ENCODE results near the gene RBM38.

The RBM38 gene

GRCh38 chr20:57425150-57426013 lies 34.2 kb downstream of the RBM38 start:
- no peak overlapping the region for H3K9ac ChIP-seq (ENCODE audit: low read depth, low read length, poor library complexity, severe bottlenecking)
- no peak for TF ChIP-seq CTCF (conservative IDR thresholded peaks at IDR 0.05; ENCODE audit: low read length)
- TF ChIP-seq EZH2phosphoT487 (IDR thresholded peaks at IDR 0.05; ENCODE audit: borderline replicate concordance), result no peak
- no peak overlapping the region for H3K4me3 ChIP-seq (ENCODE audit: low read length, poor library complexity, severe bottlenecking)
- H2AFZ ChIP-seq (ENCODE audit: low read length), result no peak overlapping the region
- no peaks in the 10 kb centered on the region for H4K20me1 ChIP-seq (ENCODE audit: insufficient read depth, low read length, poor library complexity, severe bottlenecking)
- H3K4me2 ChIP-seq (ENCODE audit: low read depth, low read length, poor library complexity, severe bottlenecking), result no peak overlapping the region
- no peaks in the 10 kb centered on the region for H3K36me3 ChIP-seq (ENCODE audit: insufficient read depth, low read length)
- H3F3A ChIP-seq (ENCODE audit: low read depth), result no peaks in the 10 kb centered on the region
- no peaks in the 10 kb centered on the region for H3K79me2 ChIP-seq (ENCODE audit: insufficient read depth, low read length)
- H3K9me2 ChIP-seq (replicated peaks; ENCODE audit: low read depth, low read length), result no peaks in the 10 kb centered on the region
- H3K27me3 ChIP-seq (ENCODE audit: insufficient read depth, low read length, poor library complexity, severe bottlenecking), result no peaks in the 10 kb centered on the region
- peaks cover 9% of the 10 kb centered on the region for H3K4me1 ChIP-seq (ENCODE audit: insufficient read depth, low read length, poor library complexity, severe bottlenecking)
- no peaks in the 10 kb centered on the region for H3K9me3 ChIP-seq (ENCODE audit: insufficient read depth, low read depth, low read length)

- Histone ChIP-seq H3K79me2 (ENCODE audit: insufficient read depth, low read length) (no peaks in the 10 kb centered on the region), H3K4me3 (ENCODE audit: low read length, poor library complexity, severe bottlenecking) (no peak overlapping the region), H3K9me2 (replicated peaks; ENCODE audit: low read depth, low read length) (no peaks in the 10 kb centered on the region), H3K9ac (ENCODE audit: low read depth, low read length, poor library complexity, severe bottlenecking) (no peak overlapping the region), H3K4me1 (ENCODE audit: insufficient read depth, low read length, poor library complexity, severe bottlenecking) (peaks cover 15% of the 10 kb centered on the region), H4K20me1 (ENCODE audit: insufficient read depth, low read length, poor library complexity, severe bottlenecking) (no peaks in the 10 kb centered on the region), H3K36me3 (ENCODE audit: insufficient read depth, low read length) (no peaks in the 10 kb centered on the region), H3K27me3 (ENCODE audit: insufficient read depth, low read length, poor library complexity, severe bottlenecking) (no peaks in the 10 kb centered on the region), H3K9me3 (ENCODE audit: insufficient read depth, low read depth, low read length) (no peaks in the 10 kb centered on the region), H3F3A (ENCODE audit: low read depth) (no peaks in the 10 kb centered on the region), H2AFZ (ENCODE audit: low read length) (no peak overlapping the region), H3K4me2 (ENCODE audit: low read depth, low read length, poor library complexity, severe bottlenecking) (no peak overlapping the region)
- TF ChIP-seq EZH2phosphoT487 (IDR thresholded peaks at IDR 0.05; ENCODE audit: borderline replicate concordance), result no peak
- TF ChIP-seq CTCF (conservative IDR thresholded peaks at IDR 0.05; ENCODE audit: low read length), result no peak
Observed at GRCh38 chr20:57426271-57426689, 35.1 kb downstream of the RBM38 start.

- no peak overlapping the region for H3K4me2 ChIP-seq (ENCODE audit: low read depth, low read length, poor library complexity, severe bottlenecking)
- TF ChIP-seq CTCF (conservative IDR thresholded peaks at IDR 0.05; ENCODE audit: low read length) (no peak), EZH2phosphoT487 (IDR thresholded peaks at IDR 0.05; ENCODE audit: borderline replicate concordance) (no peak)
- no peaks in the 10 kb centered on the region for H3K36me3 ChIP-seq (ENCODE audit: insufficient read depth, low read length)
- H3K79me2 ChIP-seq (ENCODE audit: insufficient read depth, low read length), result no peaks in the 10 kb centered on the region
- peaks cover 20% of the 10 kb centered on the region for H3K4me1 ChIP-seq (ENCODE audit: insufficient read depth, low read length, poor library complexity, severe bottlenecking)
- H3K4me3 ChIP-seq (ENCODE audit: low read length, poor library complexity, severe bottlenecking), result no peak overlapping the region
- no peak overlapping the region for H3K9ac ChIP-seq (ENCODE audit: low read depth, low read length, poor library complexity, severe bottlenecking)
- H3F3A ChIP-seq (ENCODE audit: low read depth), result no peaks in the 10 kb centered on the region
- H3K9me2 ChIP-seq (replicated peaks; ENCODE audit: low read depth, low read length), result no peaks in the 10 kb centered on the region
- no peaks in the 10 kb centered on the region for H3K9me3 ChIP-seq (ENCODE audit: insufficient read depth, low read depth, low read length)
- H3K27me3 ChIP-seq (ENCODE audit: insufficient read depth, low read length, poor library complexity, severe bottlenecking), result no peaks in the 10 kb centered on the region
- no peaks in the 10 kb centered on the region for H4K20me1 ChIP-seq (ENCODE audit: insufficient read depth, low read length, poor library complexity, severe bottlenecking)
- H2AFZ ChIP-seq (ENCODE audit: low read length), result no peak overlapping the region
Observed at GRCh38 chr20:57426831-57427230, 35.6 kb downstream of the RBM38 start.
